ENCODE data around the gene RPRM. TPM values are rescaled to one million over a fixed set of nuclear protein-coding genes. Genes with fewer than 3 reads are reported as not detected.

Gene RPRM
- total and polyA plus RNA-seq, 10 of the 15 experiments (the other 5 are each of a cell fraction or from before 2014, with no cell fraction given), result 0.06 to 0.37 (median 0.11) TPM; not detected in 7

GRCh38 chr2:153477636-153478288 lies 800 bp downstream of the RPRM start (continued):
- TF ChIP-seq ETV6 (conservative IDR thresholded peaks at IDR 0.05 in 1 of 2, IDR thresholded peaks at IDR 0.05 in 1 of 2; ENCODE audit: borderline replicate concordance in 1 of 2, low read depth in 1 of 2), result no peak
- no peak for TF ChIP-seq ZNF217 (IDR thresholded peaks at IDR 0.05)
- TF ChIP-seq FOXM1 (IDR thresholded peaks at IDR 0.05; ENCODE audit: low read depth, low read length), result no peak

- DNase-seq (ENCODE audit: low read depth, low spot score) (no peak), FAIRE-seq (no peak), ATAC-seq (no peak)
- Histone ChIP-seq H3K36me3 (ENCODE audit: control insufficient read depth in 2 of 2, insufficient read depth in 2 of 2, low read length in 1 of 2) (no peaks in the 10 kb centered on the region), H3K27me3 (replicated peaks in 1 of 2; ENCODE audit: control insufficient read depth in 2 of 2, insufficient read depth in 2 of 2, low read length in 1 of 2) (peaks cover 6 to 19% of the 10 kb centered on the region in 2 experiments), H3K27ac (ENCODE audit: control insufficient read depth, insufficient read depth) (no peak overlapping the region), H2AFZ (ENCODE audit: control insufficient read depth, low read depth, low read length) (no peak overlapping the region), H4K20me1 (ENCODE audit: control insufficient read depth, insufficient read depth) (no peaks in the 10 kb centered on the region), H3K4me1 (ENCODE audit: control insufficient read depth, insufficient read depth, low read length) (peaks cover 4% of the 10 kb centered on the region), H3K79me2 (ENCODE audit: control insufficient read depth, insufficient read depth, low read length) (no peaks in the 10 kb centered on the region), H3K4me2 (ENCODE audit: control insufficient read depth, insufficient read depth) (no peak overlapping the region), H3K9me3 (replicated peaks; ENCODE audit: control insufficient read depth, insufficient read depth, low read length) (no peaks in the 10 kb centered on the region; the same call in 2 of the 3 replicates), H3K9ac (ENCODE audit: control insufficient read depth, insufficient read depth, low read length) (no peak overlapping the region), H3K4me3 (no peak overlapping the region)
- in situ Hi-C loops (cut with MboI) (no loop called here), intact Hi-C loops (cut with micrococcal nuclease; ENCODE audit: unreplicated experiment) (loop anchor here (5.0 kb wide), 1 partner anchor 720 kb away; no protein-coding TSS in a partner anchor)
- WGBS (ENCODE audit: insufficient coverage, insufficient replicate concordance, low lambda C conversion rate, missing lambda C conversion rate), result 6% methylated on average over 37 of the region's 38 CpGs
- POLR2A ChIA-PET, result no interaction called here
- SMC1A ChIA-PET (ENCODE audit: uncharacterized antibody, unreplicated experiment), result no interaction called here
- RAD21 ChIA-PET (ENCODE audit: unreplicated experiment), result no interaction called here
- CTCF ChIA-PET, result interaction anchor here (0.8 kb wide), 1 partner anchor 39 kb away, joined by 3 read pairs; no protein-coding TSS in a partner anchor
- BruUV-seq (replicated peaks), result no TSS peak
- TF ChIP-seq DPF2 (IDR thresholded peaks at IDR 0.05), result no peak
- TF ChIP-seq EED (IDR thresholded peaks at IDR 0.05; ENCODE audit: low read depth), result no peak
- no peak for TF ChIP-seq CBX5 (IDR thresholded peaks at IDR 0.05; ENCODE audit: low read depth)
- TF ChIP-seq BRCA1 (IDR thresholded peaks at IDR 0.05; ENCODE audit: low read depth, low read length), result no peak
- no peak for TF ChIP-seq CREM (IDR thresholded peaks at IDR 0.05; ENCODE audit: low read depth)
- TF ChIP-seq HSF1 (IDR thresholded peaks at IDR 0.05; ENCODE audit: low read depth, low read length), result no peak
- TF ChIP-seq NFYA (IDR thresholded peaks at IDR 0.05; ENCODE audit: borderline replicate concordance, low read depth, low read length), result no peak
- no peak for TF ChIP-seq MXI1 (IDR thresholded peaks at IDR 0.05; ENCODE audit: low read depth, low read length)
- no peak for TF ChIP-seq MAX (IDR thresholded peaks at IDR 0.05; ENCODE audit: low read depth, low read length)
- TF ChIP-seq ZNF687 (IDR thresholded peaks at IDR 0.05), result no peak
- no peak for TF ChIP-seq SMAD5 (IDR thresholded peaks at IDR 0.05; ENCODE audit: low read depth)
Observed at GRCh38 chr2:153476816-153477635, 1.5 kb downstream of the RPRM start.
